ENCODE results near the gene GAK.

GAK gene

GRCh38 chr4:833731-834367, 98.3 kb downstream of the GAK start:
- in situ Hi-C loops (cut with MboI; ENCODE audit: low sequenced_read_pairs, unreplicated experiment), result no loop called here
- TF ChIP-seq CTCF (IDR thresholded peaks at IDR 0.05; ENCODE audit: borderline replicate concordance, control extremely low read depth, extremely low read depth, insufficient read depth, missing control alignments), result no peak
- DNase-seq (ENCODE audit: low spot score), result no peak

GRCh38 chr4:833156-833555, 99.0 kb downstream of the GAK start:
- no peak for DNase-seq (ENCODE audit: low spot score)
- in situ Hi-C loops (cut with MboI; ENCODE audit: low sequenced_read_pairs, unreplicated experiment), result no loop called here

GRCh38 chr4:832536-832935, 99.6 kb downstream of the GAK start:
- no peak for DNase-seq (ENCODE audit: low spot score)
- no peak for TF ChIP-seq CTCF (IDR thresholded peaks at IDR 0.05; ENCODE audit: borderline replicate concordance, control extremely low read depth, extremely low read depth, insufficient read depth, missing control alignments)
- in situ Hi-C loops (cut with MboI; ENCODE audit: low sequenced_read_pairs, unreplicated experiment), result no loop called here

More at GRCh38 chr4:833156-833555, 99.0 kb downstream of the GAK start:
- no peak for TF ChIP-seq CTCF (IDR thresholded peaks at IDR 0.05; ENCODE audit: borderline replicate concordance, control extremely low read depth, extremely low read depth, insufficient read depth, missing control alignments)

GRCh38 chr4:832108-832507, 100.0 kb downstream of the GAK start:
- in situ Hi-C loops (cut with MboI; ENCODE audit: low sequenced_read_pairs, unreplicated experiment), result no loop called here

GRCh38 chr4:831483-831805, 100.7 kb downstream of the GAK start:
- in situ Hi-C loops (cut with MboI; ENCODE audit: low sequenced_read_pairs, unreplicated experiment), result no loop called here
- no peak for DNase-seq (ENCODE audit: low spot score)
- TF ChIP-seq CTCF (IDR thresholded peaks at IDR 0.05; ENCODE audit: borderline replicate concordance, control extremely low read depth, extremely low read depth, insufficient read depth, missing control alignments), result no peak

More at GRCh38 chr4:832108-832507, 100.0 kb downstream of the GAK start:
- DNase-seq (ENCODE audit: low spot score), result no peak
- TF ChIP-seq CTCF (IDR thresholded peaks at IDR 0.05; ENCODE audit: borderline replicate concordance, control extremely low read depth, extremely low read depth, insufficient read depth, missing control alignments), result no peak

- DNase-seq (ENCODE audit: low spot score), result no peak
- in situ Hi-C loops (cut with MboI; ENCODE audit: low sequenced_read_pairs, unreplicated experiment), result no loop called here
- no peak for TF ChIP-seq CTCF (IDR thresholded peaks at IDR 0.05; ENCODE audit: borderline replicate concordance, control extremely low read depth, extremely low read depth, insufficient read depth, missing control alignments)
These were observed 101.3 kb downstream of the GAK start for GRCh38 chr4:830601-831482.
